K562 (cell line): Measurements from ENCODE around the gene RHPN2. TPM values are rescaled to one million over a fixed set of nuclear protein-coding genes. Genes with fewer than 3 reads are reported as not detected.

ENCODE experiments used
- ARID2 ChIP-seq: fragments of 450-650 bp; IDR thresholded peaks from 2 replicates; pipeline ENCODE4 v1.6.1; 2017; ENCODE audit warnings: antibody characterized with exemption, mild to moderate bottlenecking
- ATF2 ChIP-seq: sonication (generic); formaldehyde crosslinking; IDR thresholded peaks from 2 replicates; pipeline ENCODE4 v1.8.1; 2022; ENCODE audit warnings: missing genetic modification reagents
- CSDE1 ChIP-seq, 2 experiments: fragments of 450-650 bp; IDR thresholded peaks; 2 replicates each; pipeline ENCODE4 v1.6.1; 2016; ENCODE audit warnings: mild to moderate bottlenecking in 1 of 2
- FUS ChIP-seq: fragments of 200-400 bp; formaldehyde crosslinking; optimal IDR thresholded peaks from 2 replicates; pipeline ENCODE3; 2017; ENCODE audit warnings: low read depth, low read length
- GABPB1 ChIP-seq: sonication (generic); formaldehyde crosslinking; IDR thresholded peaks from 2 replicates; pipeline ENCODE4 v1.8.0; 2022; ENCODE audit warnings: mild to moderate bottlenecking, missing genetic modification reagents
- PHF20 ChIP-seq: fragments of 450-650 bp; IDR thresholded peaks from 2 replicates; pipeline ENCODE4 v1.6.1; 2018; ENCODE audit not compliant: partially characterized antibody
- REST ChIP-seq, 2 experiments: fragments of 450-650 bp; formaldehyde crosslinking in 1 of 2; IDR thresholded peaks; 2 replicates each; pipeline versions ENCODE4 v1.4.0 to v1.6.1; 2014 to 2020; ENCODE audit warnings: mild to moderate bottlenecking in 2 of 2, borderline replicate concordance in 1 of 2, low read depth in 1 of 2
- SRSF3 ChIP-seq: fragments of 200-400 bp; formaldehyde crosslinking; IDR thresholded peaks from 2 replicates; pipeline ENCODE4 v1.6.1; 2016; ENCODE audit warnings: mild to moderate bottlenecking, low read length, moderate library complexity; ENCODE audit not compliant: insufficient read depth
- THRB ChIP-seq: fragments of 450-650 bp; formaldehyde crosslinking; conservative IDR thresholded peaks from 2 replicates; pipeline ENCODE4 v1.4.0; 2022; ENCODE audit warnings: mild to moderate bottlenecking, missing genetic modification characterization
- ZNF431 ChIP-seq: sonication (generic); formaldehyde crosslinking; IDR thresholded peaks from 2 replicates; pipeline ENCODE4 v1.8.0; 2022; ENCODE audit warnings: mild to moderate bottlenecking, missing genetic modification reagents
- ZNF511 ChIP-seq: sonication (generic); formaldehyde crosslinking; IDR thresholded peaks from 2 replicates; pipeline ENCODE4 v1.8.0; 2022; ENCODE audit warnings: mild to moderate bottlenecking, missing genetic modification reagents
- ZNF592 ChIP-seq: fragments of 450-650 bp; IDR thresholded peaks from 2 replicates; pipeline ENCODE4 v1.6.1; 2017; ENCODE audit warnings: antibody characterized with exemption, mild to moderate bottlenecking
- polyA plus RNA-seq, 8 experiments: library from polyadenylated mRNA; depleted of rRNA in 4 of 8; stranded (reverse) in 5 of 8; unstranded in 3 of 8; fragments of >200 nt; fragmentation: Nextera tagmentation in 2 of 8; fragmentation: Illumina TruSeq in 1 of 8; extraction: Ambion mirVana in 2 of 8; extraction: Trizol in 1 of 8; gene quantifications; 2 replicates each; pipeline versions ENCODE4 v1.2.1 to v1.2.3, GENCODE V29; 2011 to 2014; ENCODE audit warnings: inconsistent platforms in 1 of 8, missing spikeins in 1 of 8
- total RNA-seq, 7 experiments: library from RNA; depleted of rRNA in 6 of 7; stranded (reverse); fragments of >200 nt in 6 of 7; fragmentation: Illumina TruSeq in 2 of 7; extraction: Trizol in 2 of 7; gene quantifications; 2 replicates each; pipeline versions ENCODE4 v1.2.1 to v1.2.3, GENCODE V29; 2011 to 2021; ENCODE audit warnings: low replicate concordance in 1 of 7

The RHPN2 gene
- total and polyA plus RNA-seq, 9 of the 15 experiments (the other 6 are each of a cell fraction or from before 2014, with no cell fraction given): 0.63 to 9.9 (median 3.2) TPM

- TF ChIP-seq REST (IDR thresholded peaks at IDR 0.05; ENCODE audit: borderline replicate concordance) (peak; percentile 88), REST (CRISPR knock-in tag; IDR thresholded peaks at IDR 0.05; ENCODE audit: low read depth) (no peak), THRB (CRISPR knock-in tag) (no peak), CSDE1 (IDR thresholded peaks at IDR 0.05) (no peak), ATF2 (CRISPR knock-in tag) (no peak), FUS (no peak), ZNF592 (no peak), PHF20 (no peak), SRSF3 (no peak), GABPB1 (CRISPR knock-in tag) (no peak), ARID2 (peak; percentile 77; the same call in 1 of the 2 replicates), ZNF431 (CRISPR knock-in tag) (no peak), ZNF511 (CRISPR knock-in tag) (no peak)
These were observed 88.4 kb downstream of the RHPN2 start (continued) for GRCh38 chr19:32976223-32976805.
